GM19455 (cell line): Measurements from ENCODE around the gene ATP13A1.
A peak's percentile ranks its signal among the peaks of the same experiment; 100 is the strongest.

Experiments used
- ATAC-seq: cut with Tn5 transposase; IDR thresholded peaks from one replicate; pipeline ENCODE4 v1.9.1; 2021; ENCODE audit not compliant: unreplicated experiment

ATP13A1 gene

GRCh38 chr19:19645233-19645870 is 18.1 kb downstream of the ATP13A1 start:
- ATAC-seq: no peak

GRCh38 chr19:19644054-19644388 is 19.5 kb downstream of the ATP13A1 start:
- ATAC-seq: no peak

- peak; percentile 73 for ATAC-seq
Measured at GRCh38 chr19:19643158-19644053, 20.1 kb downstream of the ATP13A1 start, which contains the start of gene GMIP. TSS of gene GMIP (minus strand) at chr19:19643657. CDS start at chr19:19643529, 128 bp downstream.

GRCh38 chr19:19642506-19643157 is 20.8 kb downstream of the ATP13A1 start:
- ATAC-seq: peak; percentile 16

GRCh38 chr19:19637523-19638251 is 25.8 kb downstream of the ATP13A1 start:
- no peak for ATAC-seq

GRCh38 chr19:19637186-19637522 is 26.3 kb downstream of the ATP13A1 start:
- ATAC-seq: no peak

GRCh38 chr19:19636573-19637185 is 26.8 kb downstream of the ATP13A1 start:
- no peak for ATAC-seq

- no peak for ATAC-seq
Measured at GRCh38 chr19:19635313-19635702, 28.2 kb downstream of the ATP13A1 start.

GRCh38 chr19:19634516-19635312 is 28.8 kb downstream of the ATP13A1 start:
- no peak for ATAC-seq

- no peak for ATAC-seq
Measured at GRCh38 chr19:19633711-19634515, 29.6 kb downstream of the ATP13A1 start.

GRCh38 chr19:19632661-19633060 is 30.8 kb downstream of the ATP13A1 start:
- no peak for ATAC-seq

GRCh38 chr19:19631346-19631745 is 32.1 kb downstream of the ATP13A1 start:
- ATAC-seq: no peak

- ATAC-seq: no peak
Measured at GRCh38 chr19:19630426-19630825, 33.0 kb downstream of the ATP13A1 start.

- no peak for ATAC-seq
Measured at GRCh38 chr19:19630062-19630414, 33.4 kb downstream of the ATP13A1 start.

- ATAC-seq: no peak
Measured at GRCh38 chr19:19628501-19629134, 34.9 kb downstream of the ATP13A1 start.

GRCh38 chr19:19627621-19628500 is 35.6 kb downstream of the ATP13A1 start, which contains the start of gene LPAR2:
TSS of gene LPAR2 (minus strand) at chr19:19628220. CDS start at chr19:19627275, 945 bp downstream.
- no peak for ATAC-seq
